HEK293T (cell line): ENCODE results near the gene CAD.

Experiments used
- ARNT ChIP-seq: fragments of 450-650 bp; IDR thresholded peaks from 2 replicates; pipeline ENCODE4 v1.6.1; 2017; ENCODE audit warnings: mild to moderate bottlenecking
- BHLHE40 ChIP-seq: fragments of 450-650 bp; IDR thresholded peaks from 2 replicates; pipeline ENCODE4 v1.6.1; 2016; ENCODE audit warnings: mild to moderate bottlenecking, moderate library complexity, borderline replicate concordance
- FOXA1 ChIP-seq: fragments of 450-650 bp; IDR thresholded peaks from 2 replicates; pipeline ENCODE4 v1.6.1; 2016; ENCODE audit warnings: mild to moderate bottlenecking
- HDGF ChIP-seq: fragments of 450-650 bp; IDR thresholded peaks from 2 replicates; pipeline ENCODE4 v1.6.1; 2017; ENCODE audit warnings: antibody characterized with exemption, borderline replicate concordance
- L3MBTL2 ChIP-seq: fragments of 450-650 bp; conservative IDR thresholded peaks from 2 replicates; pipeline ENCODE4 v1.6.1; 2016; ENCODE audit warnings: mild to moderate bottlenecking
- SP1 ChIP-seq: fragments of 450-650 bp; IDR thresholded peaks from 2 replicates; pipeline ENCODE4 v1.6.1; 2017
- SUZ12 ChIP-seq: fragments of 450-650 bp; IDR thresholded peaks from 2 replicates; pipeline ENCODE4 v1.6.1; 2016; ENCODE audit warnings: mild to moderate bottlenecking
- TARDBP ChIP-seq: fragments of 450-650 bp; IDR thresholded peaks from 2 replicates; pipeline ENCODE4 v1.6.1; 2016
- ZNF384 ChIP-seq: fragments of 450-650 bp; IDR thresholded peaks from 2 replicates; pipeline ENCODE4 v1.6.1; 2016

- TF ChIP-seq BHLHE40 (no peak), ARNT (no peak), L3MBTL2 (no peak), HDGF (no peak), ZNF384 (no peak), SP1 (no peak), SUZ12 (no peak), FOXA1 (no peak), TARDBP (no peak)
Measured at GRCh38 chr2:27175330-27175729, 41.8 kb upstream of the CAD start.
